ENCODE data around the gene SHANK2. TPM values are rescaled to one million over a fixed set of nuclear protein-coding genes. Genes with fewer than 3 reads are reported as not detected.

Gene SHANK2
- polyA plus RNA-seq, 5 donors = 16.1 to 26.4 (median 21.2) TPM

DNA sequence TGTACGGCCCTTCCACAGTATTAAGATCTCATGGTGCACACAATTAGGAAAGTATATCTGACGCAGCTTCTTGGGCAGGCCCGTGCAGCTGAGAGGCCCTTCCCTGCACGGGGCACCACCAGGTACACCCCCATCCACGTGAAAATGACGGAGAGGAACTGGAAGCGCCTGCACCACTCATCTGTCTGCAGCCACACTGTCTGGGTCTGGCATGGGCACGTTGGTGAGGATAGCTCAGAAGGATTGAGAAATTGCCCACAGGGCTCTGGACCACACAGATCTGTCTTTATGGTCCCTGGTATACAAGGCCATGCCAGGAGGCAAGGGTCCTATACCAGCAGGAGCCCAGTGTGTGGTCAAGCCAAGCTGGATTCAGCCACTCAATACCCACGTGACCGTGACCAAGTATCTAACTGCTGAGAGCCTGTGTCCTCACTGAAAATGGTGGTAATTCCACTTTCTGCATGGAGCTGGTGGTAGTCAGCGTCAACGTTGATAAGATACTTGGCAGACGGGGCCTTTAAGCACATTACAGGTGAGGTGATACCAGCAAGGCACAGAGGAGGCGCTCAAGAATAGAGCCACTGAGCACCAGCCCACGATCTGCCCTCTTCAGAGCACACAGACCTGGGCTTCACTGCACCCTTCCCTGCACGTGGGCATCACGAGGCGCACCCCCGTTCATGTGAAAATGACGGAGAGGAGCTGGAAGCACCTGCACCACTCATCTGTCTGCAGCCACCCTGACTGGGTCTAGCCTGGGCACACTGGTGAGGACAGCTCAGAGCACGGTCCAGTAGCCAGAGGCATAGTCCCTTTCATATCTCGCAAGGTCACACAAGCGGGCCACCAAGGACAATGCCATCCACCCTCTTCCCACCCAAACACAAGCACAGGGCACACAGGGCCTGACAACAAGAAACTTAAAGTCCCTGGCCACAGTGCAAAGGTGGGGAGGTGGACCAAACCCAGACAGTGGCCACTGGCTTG, 28.4 kb downstream of the SHANK2 start:
- DNase-seq = no peak

DNA sequence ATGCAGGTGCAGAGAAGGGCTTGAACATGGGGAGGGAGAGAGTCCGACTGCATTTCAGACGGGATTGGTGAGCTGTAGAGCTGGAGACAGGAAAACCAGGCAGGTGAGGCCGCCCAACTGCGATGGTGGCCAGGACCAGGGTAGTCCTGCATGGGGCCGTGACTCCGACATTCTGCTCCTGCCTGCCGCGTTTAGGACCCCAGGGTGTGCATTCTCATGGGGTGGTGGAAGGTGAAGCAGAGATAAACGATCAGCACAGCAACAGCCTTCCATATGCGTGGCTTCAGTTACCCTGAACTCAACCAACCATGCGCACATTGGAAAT, 29.3 kb downstream of the SHANK2 start:
- DNase-seq = no peak

DNA sequence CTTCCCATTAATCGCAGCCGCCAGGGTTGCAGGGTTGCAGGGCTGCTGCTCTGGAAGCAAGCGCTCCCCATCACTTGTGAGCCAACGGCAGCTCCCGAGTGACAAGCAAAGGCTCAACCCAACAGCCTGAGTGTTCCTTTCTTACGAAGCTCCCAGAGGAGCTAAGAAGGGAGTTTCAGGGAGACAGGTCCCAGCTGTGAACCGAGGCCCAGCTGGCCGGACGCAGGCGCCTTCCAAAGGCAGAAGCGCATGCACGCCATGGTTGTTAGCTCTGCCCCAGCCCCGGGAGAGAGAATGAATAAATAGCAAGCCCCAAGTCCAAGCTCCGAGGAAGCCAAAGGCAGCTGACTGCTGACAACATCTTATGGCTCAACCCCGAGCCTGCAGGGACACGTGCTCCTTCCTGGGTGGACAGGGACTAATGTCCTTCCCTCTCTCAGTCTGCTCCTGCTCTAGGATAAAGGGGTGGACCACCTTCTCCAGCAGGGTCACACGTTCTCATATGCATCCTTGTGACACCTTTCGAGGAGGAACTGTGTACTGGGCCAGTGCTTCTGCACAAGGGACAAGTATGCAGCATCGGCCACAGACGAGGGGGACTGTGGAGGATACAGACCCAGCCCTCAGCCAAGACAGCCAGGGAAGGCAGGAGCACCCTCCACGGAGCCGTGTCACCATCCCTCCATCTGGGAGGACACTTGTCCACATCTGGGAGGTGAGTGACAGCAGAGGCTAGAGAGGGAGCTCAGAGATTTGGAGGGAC, 29.9 kb downstream of the SHANK2 start:
- no peak for DNase-seq

DNA sequence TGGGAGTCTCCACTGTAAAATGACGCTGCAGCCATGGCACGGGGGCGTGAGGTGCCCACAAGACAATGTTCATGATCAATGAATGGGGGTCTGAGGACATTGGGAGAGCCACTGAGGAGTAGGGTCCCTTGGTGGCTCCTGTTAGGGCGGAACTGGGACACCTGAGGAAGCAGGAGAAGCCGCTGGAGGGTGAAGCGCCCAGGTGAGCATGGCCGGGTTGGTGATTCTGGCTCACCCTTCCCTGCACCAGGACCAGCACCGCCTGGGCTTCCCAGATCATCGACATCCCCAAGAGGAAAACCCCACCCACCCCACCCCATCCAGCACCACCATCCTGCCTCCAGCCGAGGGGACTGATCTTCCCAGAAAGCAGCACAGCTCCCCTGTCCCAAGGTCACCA, 30.6 kb downstream of the SHANK2 start:
- no peak for DNase-seq

DNA sequence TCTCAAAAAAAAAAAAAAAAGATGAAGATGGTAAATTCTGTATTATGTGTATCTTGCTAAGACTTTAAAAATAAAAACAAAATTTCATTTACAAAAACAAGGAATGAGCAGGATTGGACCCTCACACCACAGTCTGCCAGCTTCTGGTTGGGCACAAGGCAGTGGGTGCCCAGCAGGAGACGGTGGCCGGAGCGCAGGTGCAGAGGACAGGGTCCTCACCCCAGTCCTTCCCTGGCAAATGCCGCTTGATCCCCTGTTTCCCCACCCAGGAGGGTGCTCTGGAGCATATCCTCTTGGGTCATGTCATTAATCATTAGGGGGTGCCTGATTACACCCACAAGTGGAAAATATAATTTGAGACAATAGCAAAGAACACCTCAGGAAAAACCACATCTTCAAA, 31.2 kb downstream of the SHANK2 start:
- no peak for DNase-seq

DNA sequence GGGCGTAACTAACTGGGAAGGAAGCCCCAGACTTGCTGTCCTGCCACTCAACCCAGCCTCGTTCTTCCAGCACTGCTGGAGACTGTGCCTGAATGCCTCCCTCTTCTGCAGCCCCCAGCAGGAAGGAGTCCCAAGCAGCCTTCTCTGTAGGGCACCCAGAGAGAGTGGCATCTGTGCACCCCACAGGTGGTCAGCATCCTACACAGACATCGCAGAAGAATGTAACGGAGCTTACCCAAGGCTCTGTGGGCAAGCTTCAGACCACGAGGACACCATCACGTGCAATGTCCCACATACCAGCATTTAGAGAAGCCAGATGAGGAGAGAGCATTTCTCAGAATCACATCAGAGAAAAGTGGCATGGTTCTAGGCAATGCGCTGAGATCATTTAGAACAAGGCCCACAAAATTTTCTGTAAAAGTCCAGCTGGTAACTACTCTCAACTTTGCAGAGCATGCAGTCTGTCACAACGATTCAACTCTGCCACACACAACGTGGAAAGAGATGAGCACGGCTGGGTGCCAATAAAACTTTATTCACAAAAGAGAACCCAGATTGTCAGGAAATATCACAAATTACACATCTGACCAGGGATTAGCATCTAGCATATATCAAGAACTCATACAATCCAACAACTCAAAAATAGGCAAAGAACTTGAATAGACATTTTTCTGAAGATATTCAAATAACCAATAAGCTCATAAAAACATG, 33.4 kb downstream of the SHANK2 start:
- DNase-seq = no peak

DNA sequence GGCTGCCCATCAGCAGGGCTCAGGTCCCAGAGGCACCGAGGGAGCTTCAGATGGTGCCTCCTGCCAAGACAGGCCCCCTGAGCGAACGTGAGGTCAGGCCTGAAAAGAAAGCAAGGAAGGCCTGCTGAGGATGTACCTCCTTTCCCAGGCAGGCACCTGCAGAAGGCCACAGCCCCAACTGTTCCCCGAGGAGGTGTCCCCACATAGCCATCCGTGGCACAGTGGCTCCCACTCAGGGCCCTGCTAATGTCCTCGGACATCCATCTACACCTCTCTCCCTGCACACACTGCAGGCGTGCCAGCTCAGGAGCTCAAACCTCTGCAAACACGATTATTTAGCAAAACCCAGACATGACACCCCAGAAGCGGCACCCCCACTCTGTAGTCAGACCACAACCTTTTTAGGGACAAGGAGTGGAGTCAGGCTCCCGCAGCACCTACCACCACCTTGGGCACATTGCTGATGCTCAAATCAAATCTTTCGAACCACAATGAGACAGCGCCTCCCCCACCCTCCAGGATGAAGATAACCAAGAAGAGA, 36.9 kb downstream of the SHANK2 start:
- no peak for DNase-seq

DNA sequence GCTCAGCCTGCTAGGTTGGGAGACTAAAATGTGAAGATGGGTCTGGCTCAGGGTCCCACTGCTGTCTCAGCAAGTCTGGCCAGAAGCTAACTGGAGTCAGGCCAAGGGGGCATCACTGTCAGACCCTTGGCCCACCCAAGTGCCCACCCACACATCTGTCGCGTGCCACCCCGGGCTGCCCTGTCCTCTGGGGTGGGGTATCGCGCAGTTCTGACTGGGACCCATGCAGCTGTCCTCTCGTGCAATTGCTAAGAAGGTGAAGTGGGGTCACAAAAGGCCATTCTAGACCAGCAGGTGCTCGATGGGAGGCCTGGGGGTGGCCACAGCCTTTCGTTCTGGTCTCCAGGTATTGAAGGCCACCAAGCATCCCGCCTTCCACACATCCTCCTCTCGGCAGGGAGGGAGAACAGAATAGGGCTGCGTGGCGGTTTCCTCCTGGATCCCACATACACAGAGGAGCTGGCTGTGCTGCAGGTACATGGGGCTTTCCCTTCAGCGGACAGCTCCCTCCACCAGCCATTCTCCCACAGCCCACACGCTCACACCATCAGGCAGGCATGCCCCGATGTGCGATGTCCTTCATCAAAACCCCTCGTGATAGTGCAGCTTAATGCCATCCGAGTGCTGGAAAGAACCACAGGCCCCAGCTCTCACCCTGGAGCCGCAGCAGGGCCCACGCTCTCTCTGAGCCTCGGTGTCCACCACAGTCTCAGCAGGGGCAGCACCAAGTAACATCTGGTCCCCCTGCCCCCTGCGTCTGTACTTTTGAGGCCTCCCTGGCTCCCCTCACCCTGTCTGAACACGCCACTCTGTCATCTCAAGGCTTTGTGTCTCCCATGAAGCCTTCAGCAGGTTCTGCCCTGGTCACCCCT, 37.6 kb downstream of the SHANK2 start:
- no peak for DNase-seq

DNA sequence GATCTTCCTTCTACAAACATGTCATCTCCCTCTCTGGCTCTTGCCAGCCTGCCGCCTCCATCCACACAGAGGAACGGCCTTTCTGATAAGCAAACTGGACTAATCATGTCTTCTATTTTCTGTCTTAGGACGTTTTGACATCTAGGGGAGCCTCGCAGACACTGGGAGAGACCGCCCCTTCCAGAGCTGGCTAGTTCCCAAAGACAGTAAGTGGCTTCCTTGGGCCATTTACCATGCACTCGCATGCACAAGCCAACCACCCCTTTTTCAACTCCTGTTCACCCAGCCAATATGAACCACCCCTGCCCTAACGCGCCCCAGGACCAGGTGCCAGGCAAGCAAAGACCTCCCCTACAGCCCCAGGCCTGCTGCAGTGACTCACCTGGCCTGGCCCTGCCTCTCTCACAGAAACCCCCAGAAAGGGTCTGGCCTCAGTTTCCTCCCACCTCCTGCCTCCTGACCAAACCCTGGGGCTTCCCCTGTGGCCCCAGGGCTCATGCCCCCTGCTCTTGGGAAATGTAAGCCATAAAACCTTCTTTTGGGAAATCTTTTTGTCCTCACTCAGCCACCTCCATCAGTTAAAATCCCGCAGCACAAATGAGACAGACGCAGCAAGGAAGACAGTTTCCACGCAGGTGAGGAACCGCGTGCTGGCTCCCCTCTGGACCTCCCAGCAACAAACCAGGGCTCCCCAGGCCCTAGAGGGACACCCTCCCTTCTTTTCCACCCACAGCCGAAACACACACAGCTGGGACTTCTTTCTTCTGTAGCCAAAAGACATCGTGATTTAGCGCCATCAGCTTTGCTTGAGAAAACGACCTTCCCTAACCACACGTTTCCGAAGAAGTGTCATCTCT, 38.5 kb downstream of the SHANK2 start:
- DNase-seq = no peak

DNA sequence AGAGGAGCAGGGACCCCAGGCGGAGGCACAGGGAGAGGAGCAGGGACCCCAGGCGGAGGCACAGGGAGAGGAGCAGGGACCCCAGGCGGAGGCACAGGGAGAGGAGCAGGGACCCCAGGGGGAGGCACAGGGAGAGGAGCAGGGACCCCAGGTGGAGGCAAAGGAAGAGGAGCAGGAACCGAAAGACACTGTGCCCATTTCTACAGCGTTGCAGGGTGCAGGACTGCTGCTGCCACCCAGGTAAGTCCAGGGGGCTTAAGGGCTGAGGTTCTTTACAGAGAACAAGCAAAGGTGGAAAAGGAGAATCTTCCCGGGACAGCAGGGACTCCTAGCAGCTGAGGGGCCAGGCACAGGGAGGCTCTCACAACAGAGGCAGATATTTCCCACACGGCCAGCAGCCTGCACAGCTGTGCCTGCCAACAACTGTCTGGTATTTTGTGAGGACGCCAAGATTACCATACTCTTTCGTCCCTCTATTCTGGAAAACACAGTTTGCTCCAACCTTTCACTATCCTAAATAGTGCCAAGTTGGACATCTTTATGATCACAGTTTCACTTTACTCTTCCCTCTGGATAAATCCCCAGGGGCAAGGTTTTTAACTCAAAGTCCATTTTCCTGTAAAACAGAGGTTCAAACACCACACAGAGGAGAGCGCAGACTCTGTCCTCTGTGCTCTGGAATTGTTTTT, 39.4 kb downstream of the SHANK2 start:
- DNase-seq = peak; percentile 12 to 28

DNA sequence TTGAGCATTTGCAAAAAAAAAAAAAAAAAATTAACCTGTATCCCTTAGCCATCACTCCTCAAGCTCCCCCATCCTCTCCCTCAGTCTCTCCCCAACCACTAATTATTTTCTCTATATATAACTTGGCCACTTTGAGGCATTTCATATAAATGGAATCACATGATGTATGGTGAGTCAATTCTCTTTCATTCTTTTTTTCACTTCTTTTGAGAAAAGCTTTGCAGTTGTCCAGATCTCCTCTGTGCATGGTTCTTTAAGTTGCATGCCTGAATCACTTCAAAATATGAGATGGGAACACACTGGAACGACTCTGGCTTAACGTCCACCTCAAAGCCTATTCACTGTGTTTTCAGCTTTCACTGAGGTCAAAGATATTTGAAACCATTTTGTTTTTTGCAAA, 40.7 kb downstream of the SHANK2 start:
- DNase-seq = no peak

DNA sequence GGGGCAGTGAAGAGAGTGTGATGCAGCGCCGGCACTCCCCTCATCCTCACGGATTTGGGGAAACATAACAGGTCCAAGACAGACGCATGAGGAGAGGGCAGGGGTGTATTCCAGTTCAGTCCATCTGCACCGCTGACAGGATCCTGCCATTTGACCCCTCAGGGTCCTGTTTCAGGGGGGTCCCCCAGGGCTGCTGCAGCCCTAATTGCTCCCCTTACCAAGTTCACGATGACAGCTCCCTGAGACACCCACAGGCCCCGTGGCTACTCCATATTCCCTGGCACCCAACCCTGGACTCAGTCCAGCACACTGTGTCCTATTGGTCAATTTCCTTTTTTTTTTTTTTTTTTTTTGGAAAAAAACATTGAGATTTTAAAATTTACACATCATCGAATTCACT, 41.5 kb downstream of the SHANK2 start:
- no peak for DNase-seq

DNA sequence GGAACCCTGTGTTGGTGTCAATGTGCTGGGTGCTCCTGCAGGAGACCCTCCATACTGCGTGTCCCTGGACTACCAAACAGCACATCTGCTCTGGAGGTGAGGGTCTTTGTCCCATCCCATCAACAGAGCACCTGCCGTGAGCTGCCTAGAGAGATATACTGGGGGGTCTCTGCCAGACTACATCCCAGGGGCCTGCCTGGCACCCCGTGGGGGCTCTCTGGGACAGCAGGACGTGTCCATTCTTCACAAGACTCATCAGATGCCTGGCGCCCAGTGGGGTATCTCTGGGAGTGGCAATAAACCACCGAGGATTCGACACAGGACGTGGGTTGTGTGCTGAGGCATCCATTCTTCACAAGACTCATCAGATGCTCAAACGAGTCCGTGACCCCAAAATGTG, 42.7 kb downstream of the SHANK2 start:
- no peak for DNase-seq

DNA sequence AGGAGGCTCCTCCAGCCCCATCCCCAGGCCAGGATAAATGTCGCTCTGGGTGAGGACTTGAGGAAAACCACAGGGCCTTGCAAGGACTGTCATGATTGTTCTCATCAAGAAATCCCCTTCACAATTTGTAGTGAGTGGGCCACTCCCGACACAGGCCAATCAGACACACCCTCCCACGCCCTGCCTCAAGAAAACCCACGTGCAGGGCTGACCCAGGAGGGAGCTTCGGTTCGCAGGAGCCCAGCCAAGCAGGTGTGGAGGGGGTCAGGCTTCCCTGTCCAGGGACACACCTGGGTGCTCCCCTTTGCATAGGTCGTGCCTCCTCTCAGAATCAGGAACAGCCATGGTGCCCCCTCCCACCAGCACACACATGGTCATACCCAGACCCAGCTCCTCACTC, 43.2 kb downstream of the SHANK2 start:
- no peak for DNase-seq

DNA sequence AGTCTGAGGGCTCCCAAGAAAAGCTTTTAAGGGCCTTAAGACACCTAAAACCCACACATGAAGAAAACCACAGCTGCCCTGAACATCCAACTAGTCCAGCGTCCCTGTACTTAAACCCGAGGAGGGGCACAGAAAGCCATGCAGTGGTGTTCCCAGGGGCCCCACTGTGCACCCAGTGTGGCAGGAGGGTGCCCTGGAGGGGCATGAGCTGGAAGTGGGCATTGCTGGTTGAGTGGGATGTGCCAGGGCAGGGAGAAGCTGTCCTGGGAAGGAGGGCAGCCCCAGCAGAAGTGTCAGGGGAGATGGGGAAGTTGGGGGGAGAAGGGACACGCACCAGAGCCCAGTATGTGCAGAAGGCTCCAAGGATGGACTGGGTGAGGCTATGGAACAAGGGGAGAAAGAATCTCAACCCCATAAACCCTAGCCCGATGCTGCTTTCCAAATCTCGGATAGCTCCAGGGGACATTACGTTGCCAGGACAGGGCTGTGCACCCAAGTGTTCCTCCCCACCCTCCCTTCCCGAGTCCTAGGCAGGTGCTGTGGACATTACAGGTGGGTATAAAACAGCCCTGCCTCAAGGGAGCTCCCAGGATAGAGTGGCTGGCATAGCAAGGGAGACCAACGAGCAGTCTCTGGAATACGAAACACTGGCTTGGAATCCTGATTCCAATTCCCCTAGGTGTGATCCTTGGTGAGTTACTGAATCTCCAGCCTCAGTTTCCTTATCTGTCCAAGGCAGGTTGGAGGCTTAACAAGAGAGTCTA, 44.2 kb downstream of the SHANK2 start:
- DNase-seq = no peak

DNA sequence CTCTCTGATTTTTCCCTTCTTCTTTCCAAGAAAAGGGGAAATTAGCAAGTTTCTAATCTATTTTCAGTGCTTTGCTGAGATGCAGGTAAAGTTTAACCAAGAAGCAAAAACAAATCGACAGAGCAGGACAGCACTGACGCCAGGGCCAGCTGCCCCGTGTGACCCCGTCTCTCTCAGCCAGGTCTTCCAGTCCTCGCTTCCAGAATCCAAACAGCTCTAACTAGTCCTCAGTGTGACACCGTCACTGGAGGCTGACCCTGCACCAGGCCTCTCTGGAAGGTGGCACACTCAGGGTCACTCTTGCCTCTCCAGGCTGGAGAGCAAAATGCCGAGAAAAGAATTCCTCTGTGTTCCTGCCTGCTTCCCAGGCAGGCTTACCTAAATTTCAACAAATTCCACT, 44.8 kb downstream of the SHANK2 start:
- DNase-seq = no peak

DNA sequence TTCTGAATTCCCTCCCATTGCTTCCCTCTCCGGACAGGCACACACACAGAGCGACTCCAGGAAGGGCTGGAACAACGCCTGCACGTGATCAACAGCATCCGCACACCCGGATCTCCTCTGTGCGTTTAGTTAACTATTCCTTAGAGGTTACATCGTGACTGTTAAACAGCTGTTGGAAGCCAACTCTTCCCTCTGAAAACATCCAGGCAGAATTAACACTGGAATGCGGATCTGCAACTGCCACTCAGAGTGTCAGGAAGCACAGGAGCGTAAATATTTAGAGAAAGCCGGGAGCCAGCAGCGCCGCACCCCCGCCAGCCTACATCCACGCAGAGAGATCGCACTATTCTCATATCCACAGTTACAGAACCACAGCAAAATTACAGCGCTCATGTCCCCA, 46.2 kb downstream of the SHANK2 start:
- peak; percentile 33 for DNase-seq

DNA sequence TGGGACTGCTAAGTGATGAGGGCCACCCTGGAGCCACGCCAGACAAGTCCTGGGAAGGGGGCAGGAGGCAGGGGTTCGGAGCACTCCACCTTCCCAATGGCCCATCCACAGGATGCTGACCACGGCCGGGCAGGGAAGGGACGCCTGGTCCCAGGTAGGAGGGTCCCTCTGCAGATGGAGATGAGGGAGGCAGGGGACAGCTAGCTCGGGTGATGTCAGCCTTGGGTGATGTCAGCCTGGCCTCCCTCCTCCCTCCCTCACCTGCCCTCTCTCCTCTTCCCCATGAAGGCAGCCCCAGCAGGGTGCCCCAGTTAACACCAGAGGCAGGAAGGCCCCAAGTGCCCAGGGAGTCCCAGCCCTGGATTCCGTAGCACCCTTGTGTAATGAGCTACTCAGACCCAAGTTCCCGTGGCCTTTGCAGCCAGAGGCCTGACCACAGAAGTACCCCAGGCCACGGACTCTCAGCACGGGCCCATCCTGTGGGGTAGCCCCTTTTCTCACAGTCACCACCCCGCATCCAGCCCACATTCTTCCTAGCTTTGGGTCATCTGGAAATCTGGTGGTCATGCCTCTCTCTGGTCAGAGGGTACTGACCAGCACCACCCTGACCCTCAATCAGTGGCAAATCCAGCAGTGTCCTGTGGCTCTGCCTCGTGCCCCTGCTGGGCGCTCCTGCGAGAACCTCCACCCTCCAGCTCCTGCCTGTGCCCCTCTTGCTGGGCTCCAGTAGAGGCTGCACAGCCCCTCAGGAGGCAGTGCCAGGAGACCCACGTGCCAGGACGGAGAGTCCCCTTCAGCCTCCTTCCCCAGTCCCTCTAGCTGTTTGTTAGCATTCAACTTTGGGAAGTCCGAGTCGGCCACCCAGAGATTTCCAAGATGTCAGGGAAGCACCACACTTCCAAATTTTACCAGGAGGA, 47.4 kb downstream of the SHANK2 start:
- no peak for DNase-seq
